T47D (cell line): ENCODE results near the gene RELCH.
A peak's percentile ranks its signal among the peaks of the same experiment; 100 is the strongest.

Experiments
- DNase-seq, 2 experiments: peaks; one replicate each; pipeline versions ENCODE4 v3.0.0 to v3.0.0-alpha.2; 2011 to 2012; ENCODE audit warnings: low read depth in 1 of 2, low spot score in 1 of 2
- JUND ChIP-seq: IDR thresholded peaks from 2 replicates; pipeline ENCODE4 v1.6.1; 2012; ENCODE audit warnings: low read depth
- in situ Hi-C: cut with HindIII; loops from 2 replicates; pipeline ENCODE4 v1.10.0; 2016; ENCODE audit warnings: low sequenced_read_pairs, low pct_unique_long_range_greater_than_20kb

RELCH gene

GRCh38 chr18:62324181-62324828, 137.2 kb downstream of the RELCH start:
- no peak for DNase-seq
- in situ Hi-C loops, result no loop called here
- TF ChIP-seq JUND, result no peak

GRCh38 chr18:62324917-62325805, 138.1 kb downstream of the RELCH start, which contains the start of gene TNFRSF11A:
Gene TNFRSF11A, plus strand, starts transcription at chr18:62325310. Its CDS starts 43 bp downstream, at chr18:62325353.
- TF ChIP-seq JUND, result no peak
- peak; percentile 54 to 61 for DNase-seq
- in situ Hi-C loops, result no loop called here

GRCh38 chr18:62325806-62326645, 139.0 kb downstream of the RELCH start:
- TF ChIP-seq JUND, result no peak
- peak; percentile 17 to 51 for DNase-seq
- in situ Hi-C loops, result no loop called here

DNA sequence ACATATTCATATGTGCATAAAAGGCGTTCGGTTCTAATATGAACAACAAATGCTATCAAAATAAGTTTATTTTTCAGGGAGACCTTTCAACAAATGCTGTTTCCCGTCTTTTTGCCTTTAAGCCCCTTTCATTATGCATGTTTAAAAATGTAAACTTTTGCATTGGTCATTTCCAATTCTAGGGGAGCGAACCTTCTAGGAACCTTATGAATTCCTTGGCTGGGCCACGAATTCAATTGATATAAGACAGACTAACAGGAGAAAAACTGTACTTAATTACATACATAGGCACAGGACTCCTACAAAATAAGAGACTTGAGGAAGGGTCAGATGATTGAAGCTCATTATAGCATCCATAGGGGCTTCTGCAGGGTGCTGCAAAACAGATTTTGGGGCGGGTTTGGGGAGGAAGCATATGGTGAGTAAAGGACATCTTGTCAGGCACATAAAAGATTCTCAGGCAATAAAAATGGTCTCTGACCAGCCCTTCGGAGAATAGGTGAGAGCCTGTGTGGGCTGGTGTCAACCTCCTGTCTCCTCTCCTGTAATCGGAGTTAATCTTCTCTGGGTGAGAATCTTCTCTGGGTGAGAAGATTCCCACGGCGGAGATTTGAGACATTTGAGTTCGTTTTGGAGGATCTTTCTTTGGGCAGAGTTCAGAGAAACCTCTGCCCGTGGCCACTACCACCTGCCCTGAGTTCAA, 139.7 kb downstream of the RELCH start:
- no peak for DNase-seq
- in situ Hi-C loops, result no loop called here
- TF ChIP-seq JUND, result no peak

DNA sequence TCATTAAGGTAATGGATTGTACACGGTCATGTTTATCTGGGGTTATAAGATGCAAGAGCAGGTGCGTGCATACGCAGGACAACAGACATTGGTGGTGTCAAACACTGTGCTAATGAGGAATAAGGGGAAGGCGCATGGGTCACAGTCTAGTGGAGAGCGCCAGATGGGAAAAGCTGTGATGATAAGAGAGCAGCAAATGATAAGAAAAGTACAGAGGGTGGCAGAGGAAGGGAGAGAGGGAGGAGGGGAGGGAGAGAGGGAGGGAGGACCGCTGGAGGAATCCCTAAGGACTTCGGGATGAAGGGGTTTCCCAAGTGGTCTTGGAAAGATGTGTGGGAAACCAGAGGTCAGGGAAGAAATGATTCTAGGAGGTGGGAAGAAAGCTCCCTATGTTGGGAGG, 140.9 kb downstream of the RELCH start:
- TF ChIP-seq JUND, result no peak
- no peak for DNase-seq
- in situ Hi-C loops, result no loop called here

GRCh38 chr18:62328586-62329525, 141.8 kb downstream of the RELCH start:
- no peak for TF ChIP-seq JUND
- in situ Hi-C loops, result no loop called here
- no peak for DNase-seq

GRCh38 chr18:62329691-62330454, 142.8 kb downstream of the RELCH start:
- peak in 1 of 2 experiments; percentile 8 for DNase-seq
- in situ Hi-C loops, result no loop called here
- TF ChIP-seq JUND, result no peak

DNA sequence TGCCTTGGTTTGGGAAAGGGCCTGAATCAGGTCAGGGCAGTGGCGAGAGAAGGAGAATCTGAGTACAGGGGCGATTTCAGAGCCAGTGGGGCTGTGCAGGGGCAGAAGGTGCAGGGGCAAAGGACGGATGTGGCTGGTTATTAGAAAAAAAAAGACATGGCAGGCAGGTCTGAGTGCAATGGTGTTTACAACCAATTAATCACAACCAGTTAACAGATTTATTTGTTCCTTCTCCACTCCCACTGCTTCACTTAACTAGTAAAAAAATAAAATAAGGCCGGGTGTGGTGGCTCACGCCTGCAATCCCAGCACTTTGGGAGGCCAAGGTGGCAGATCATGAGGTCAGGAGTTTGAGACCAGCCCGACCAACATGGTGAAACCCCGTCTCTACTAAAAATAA, 143.6 kb downstream of the RELCH start:
- TF ChIP-seq JUND, result no peak

GRCh38 chr18:62331581-62332356, 144.7 kb downstream of the RELCH start:
- in situ Hi-C loops, result no loop called here
- no peak for DNase-seq
- no peak for TF ChIP-seq JUND

More for the DNA sequence above, 143.6 kb downstream of the RELCH start:
- no peak for DNase-seq
- in situ Hi-C loops, result no loop called here

DNA sequence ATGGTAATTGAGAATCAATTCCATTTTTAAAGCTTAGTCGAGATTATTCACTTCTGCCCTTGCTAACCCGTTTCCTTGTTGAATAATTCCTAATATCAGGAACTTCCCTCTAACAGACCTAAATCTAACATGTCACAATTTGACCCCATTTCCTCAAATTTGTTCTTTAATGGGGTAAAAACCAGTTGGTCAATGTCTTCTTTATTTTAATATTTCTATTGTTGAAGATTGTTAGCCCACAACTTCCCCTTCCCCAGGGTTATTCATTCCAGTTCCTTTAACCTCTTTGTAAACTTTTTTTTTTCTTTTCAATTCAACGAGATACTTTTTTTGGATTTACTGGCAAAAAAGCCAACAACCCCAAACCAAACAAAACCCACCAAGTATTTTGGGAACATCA, 145.4 kb downstream of the RELCH start:
- in situ Hi-C loops, result no loop called here
- no peak for TF ChIP-seq JUND

More for the DNA sequence above, 145.4 kb downstream of the RELCH start:
- no peak for DNase-seq
